ENCODE measurements around the gene SUN2. TPM values are rescaled to one million over a fixed set of nuclear protein-coding genes. Genes with fewer than 3 reads are reported as not detected.

SUN2 gene
- total RNA-seq, 4 donors from 2014 or later, result 417 to 598 (median 449) TPM

GRCh38 chr22:38754751-38755154, 1.0 kb downstream of the SUN2 start:
- no peak for DNase-seq (ENCODE audit: extremely low spot score)
- intact Hi-C loops (cut with DNase I), result loop anchor here (2.0 kb wide), 1 partner anchor 48 kb away; no protein-coding TSS in a partner anchor
- peak overlapping the region; percentile 70 to 82 (median 78) for H3K4me3 ChIP-seq
- peaks cover 31 to 64% (median 55%) of the 10 kb centered on the region in 4 donors for H3K4me1 ChIP-seq
- WGBS, result 2% methylated on average over 9 of the region's 12 CpGs
- H3K27me3 ChIP-seq, result no peaks in the 10 kb centered on the region
- H3K27ac ChIP-seq (replicated peaks in 1 of 4), result peak overlapping the region; percentile 91 to 100 (median 98)
- H3K36me3 ChIP-seq, result peaks cover 32 to 40% (median 33%) of the 10 kb centered on the region in 4 donors
- H3K9me3 ChIP-seq, result no peaks in the 10 kb centered on the region
- TF ChIP-seq, protein P1, sequence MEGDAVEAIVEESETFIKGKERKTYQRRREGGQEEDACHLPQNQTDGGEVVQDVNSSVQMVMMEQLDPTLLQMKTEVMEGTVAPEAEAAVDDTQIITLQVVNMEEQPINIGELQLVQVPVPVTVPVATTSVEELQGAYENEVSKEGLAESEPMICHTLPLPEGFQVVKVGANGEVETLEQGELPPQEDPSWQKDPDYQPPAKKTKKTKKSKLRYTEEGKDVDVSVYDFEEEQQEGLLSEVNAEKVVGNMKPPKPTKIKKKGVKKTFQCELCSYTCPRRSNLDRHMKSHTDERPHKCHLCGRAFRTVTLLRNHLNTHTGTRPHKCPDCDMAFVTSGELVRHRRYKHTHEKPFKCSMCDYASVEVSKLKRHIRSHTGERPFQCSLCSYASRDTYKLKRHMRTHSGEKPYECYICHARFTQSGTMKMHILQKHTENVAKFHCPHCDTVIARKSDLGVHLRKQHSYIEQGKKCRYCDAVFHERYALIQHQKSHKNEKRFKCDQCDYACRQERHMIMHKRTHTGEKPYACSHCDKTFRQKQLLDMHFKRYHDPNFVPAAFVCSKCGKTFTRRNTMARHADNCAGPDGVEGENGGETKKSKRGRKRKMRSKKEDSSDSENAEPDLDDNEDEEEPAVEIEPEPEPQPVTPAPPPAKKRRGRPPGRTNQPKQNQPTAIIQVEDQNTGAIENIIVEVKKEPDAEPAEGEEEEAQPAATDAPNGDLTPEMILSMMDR (IDR thresholded peaks at IDR 0.05), result no peak
- no peak for TF ChIP-seq EP300 (IDR thresholded peaks at IDR 0.05)
- no peak for TF ChIP-seq POLR2A (IDR thresholded peaks at IDR 0.05; ENCODE audit: low read depth)
- TF ChIP-seq POLR2AphosphoS5 (IDR thresholded peaks at IDR 0.05), result no peak

- Histone ChIP-seq H3K4me3 (peak overlapping the region; percentile 70 to 82 (median 78)), H3K36me3 (peaks cover 38 to 46% (median 39%) of the 10 kb centered on the region in 4 donors), H3K4me1 (peaks cover 31 to 64% (median 55%) of the 10 kb centered on the region in 4 donors), H3K27ac (replicated peaks in 1 of 4) (peak overlapping the region; percentile 91 to 100 (median 98)), H3K27me3 (no peaks in the 10 kb centered on the region), H3K9me3 (no peaks in the 10 kb centered on the region)
- intact Hi-C loops (cut with DNase I), result loop anchor here (2.0 kb wide), 1 partner anchor 47 kb away; no protein-coding TSS in a partner anchor
- DNase-seq (ENCODE audit: extremely low spot score), result peak; percentile 97
- TF ChIP-seq, protein P1 (IDR thresholded peaks at IDR 0.05), result no peak
- TF ChIP-seq EP300 (IDR thresholded peaks at IDR 0.05) (no peak), POLR2A (IDR thresholded peaks at IDR 0.05; ENCODE audit: low read depth) (peak; percentile 18), POLR2AphosphoS5 (IDR thresholded peaks at IDR 0.05) (peak; percentile 60 to 68)
- 16% methylated on average over 12 of the region's 12 CpGs for WGBS
Observed at GRCh38 chr22:38753948-38754750, 1.6 kb downstream of the SUN2 start.

- peaks cover 63 to 71% (median 64%) of the 10 kb centered on the region in 4 donors for H3K36me3 ChIP-seq
- no peaks in the 10 kb centered on the region for H3K9me3 ChIP-seq
- no peak overlapping the region for H3K4me3 ChIP-seq
- intact Hi-C loops (cut with DNase I), result no loop called here
- peaks cover 27 to 62% (median 53%) of the 10 kb centered on the region in 4 donors for H3K4me1 ChIP-seq
- H3K27me3 ChIP-seq, result no peaks in the 10 kb centered on the region
- DNase-seq (ENCODE audit: extremely low spot score), result no peak
- peak overlapping the region; percentile 29 to 97 (median 48) for H3K27ac ChIP-seq (replicated peaks in 1 of 4)
- TF ChIP-seq, protein P1 (IDR thresholded peaks at IDR 0.05), result no peak
- TF ChIP-seq EP300 (IDR thresholded peaks at IDR 0.05) (no peak), POLR2AphosphoS5 (IDR thresholded peaks at IDR 0.05) (no peak), POLR2A (IDR thresholded peaks at IDR 0.05; ENCODE audit: low read depth) (no peak)
- WGBS, result 69% methylated on average over 19 of the region's 24 CpGs
Observed at GRCh38 chr22:38751422-38752346, 4.1 kb downstream of the SUN2 start.

- WGBS, result 86% methylated on average over 8 of the region's 12 CpGs
- Histone ChIP-seq H3K4me3 (no peak overlapping the region), H3K27me3 (no peaks in the 10 kb centered on the region), H3K36me3 (peaks cover 69 to 77% (median 70%) of the 10 kb centered on the region in 4 donors), H3K4me1 (peaks cover 23 to 56% (median 47%) of the 10 kb centered on the region in 4 donors), H3K9me3 (no peaks in the 10 kb centered on the region), H3K27ac (replicated peaks in 1 of 4) (peak overlapping the region; percentile 29 to 97 (median 48))
- TF ChIP-seq, protein P1 (IDR thresholded peaks at IDR 0.05), result no peak
- TF ChIP-seq POLR2AphosphoS5 (IDR thresholded peaks at IDR 0.05) (no peak), POLR2A (IDR thresholded peaks at IDR 0.05; ENCODE audit: low read depth) (no peak), EP300 (IDR thresholded peaks at IDR 0.05) (no peak)
- no peak for DNase-seq (ENCODE audit: extremely low spot score)
- intact Hi-C loops (cut with DNase I), result no loop called here
Observed at GRCh38 chr22:38751066-38751421, 4.8 kb downstream of the SUN2 start.
